Right lobe of liver (tissue), 4 donors: Measurements from ENCODE around the gene FBLIM1.

Experiments used
- POLR2A ChIP-seq: fragments of 450-650 bp; IDR thresholded peaks from one replicate; pipeline ENCODE4 v1.6.1; 2017; ENCODE audit warnings: antibody characterized with exemption, mild to moderate bottlenecking
- TF ChIP-seq, protein P1 (sequence below), 4 donors: fragments of 200-600 bp in 3 of 4; fragments of 450-650 bp in 1 of 4; IDR thresholded peaks; one replicate each; pipeline versions ENCODE4 v1.5.1 to v1.8.0; 2016 to 2022; ENCODE audit warnings: antibody characterized with exemption in 4 of 4, mild to moderate bottlenecking in 2 of 4
- donor health status: DM: no; HTN: no; CAD: no.
- donor health status: DM: no; HTN: no; CAD: no.
- donor health status: DM: no; HTN: yes; CAD: no.

DNA sequence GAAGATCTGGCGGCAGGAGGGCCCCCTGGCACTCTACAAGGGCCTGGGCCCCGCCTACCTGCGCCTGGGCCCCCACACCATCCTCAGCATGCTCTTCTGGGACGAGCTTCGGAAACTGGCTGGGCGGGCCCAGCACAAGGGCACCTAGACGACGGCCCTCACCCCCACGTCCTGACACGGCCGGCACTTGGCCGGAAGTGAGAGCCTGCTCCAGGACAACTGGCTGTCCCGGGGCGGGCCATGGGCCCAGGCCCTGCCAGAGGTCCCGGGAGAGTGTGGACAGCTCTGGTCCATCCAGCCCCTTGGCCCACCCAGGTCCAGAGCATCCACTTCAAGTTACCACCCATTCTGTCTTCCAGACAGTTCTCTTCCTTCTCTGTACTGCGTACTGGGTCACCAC, 19.3 kb upstream of the FBLIM1 start:
- TF ChIP-seq, protein P1, sequence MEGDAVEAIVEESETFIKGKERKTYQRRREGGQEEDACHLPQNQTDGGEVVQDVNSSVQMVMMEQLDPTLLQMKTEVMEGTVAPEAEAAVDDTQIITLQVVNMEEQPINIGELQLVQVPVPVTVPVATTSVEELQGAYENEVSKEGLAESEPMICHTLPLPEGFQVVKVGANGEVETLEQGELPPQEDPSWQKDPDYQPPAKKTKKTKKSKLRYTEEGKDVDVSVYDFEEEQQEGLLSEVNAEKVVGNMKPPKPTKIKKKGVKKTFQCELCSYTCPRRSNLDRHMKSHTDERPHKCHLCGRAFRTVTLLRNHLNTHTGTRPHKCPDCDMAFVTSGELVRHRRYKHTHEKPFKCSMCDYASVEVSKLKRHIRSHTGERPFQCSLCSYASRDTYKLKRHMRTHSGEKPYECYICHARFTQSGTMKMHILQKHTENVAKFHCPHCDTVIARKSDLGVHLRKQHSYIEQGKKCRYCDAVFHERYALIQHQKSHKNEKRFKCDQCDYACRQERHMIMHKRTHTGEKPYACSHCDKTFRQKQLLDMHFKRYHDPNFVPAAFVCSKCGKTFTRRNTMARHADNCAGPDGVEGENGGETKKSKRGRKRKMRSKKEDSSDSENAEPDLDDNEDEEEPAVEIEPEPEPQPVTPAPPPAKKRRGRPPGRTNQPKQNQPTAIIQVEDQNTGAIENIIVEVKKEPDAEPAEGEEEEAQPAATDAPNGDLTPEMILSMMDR (IDR thresholded peaks at IDR 0.05): no peak
- no peak for TF ChIP-seq POLR2A
